ENCODE results near the gene FAM200C. TPM values are rescaled to one million over a fixed set of nuclear protein-coding genes. Genes with fewer than 3 reads are reported as not detected.

Gene FAM200C
- total and polyA plus RNA-seq, 11 donors = 2.2 to 5.0 (median 3.4) TPM

DNA sequence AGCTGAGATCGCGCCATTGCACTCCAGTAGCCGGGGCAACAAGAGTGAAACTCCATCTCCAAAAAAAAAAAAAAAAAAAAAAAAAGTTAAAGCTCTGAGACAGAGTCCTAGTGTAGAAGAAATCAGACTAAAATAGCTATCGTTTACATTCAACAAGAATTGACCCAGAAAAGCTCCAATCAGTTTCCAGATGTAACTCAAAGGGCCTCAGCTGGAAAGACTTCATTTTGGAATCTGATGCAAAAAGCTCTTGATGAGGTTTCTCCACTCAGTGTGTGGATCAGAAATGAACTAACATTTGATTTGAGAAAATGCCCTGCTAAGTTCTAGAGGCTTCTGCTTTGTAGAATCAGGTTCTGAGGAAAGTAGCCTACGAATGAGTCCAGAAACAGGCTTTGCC lies 22.2 kb downstream of the FAM200C start:
- Histone ChIP-seq H3K4me3 (no peak overlapping the region), H3K4me1 (peaks cover 0 to 12% (median 0%) of the 10 kb centered on the region in 12 donors), H3K9me3 (no peaks in the 10 kb centered on the region), H3K27ac (no peak overlapping the region), H3K27me3 (peaks cover 0 to 3% (median 0%) of the 10 kb centered on the region in 9 donors), H3K36me3 (no peaks in the 10 kb centered on the region)
- DNase-seq (no peak), ATAC-seq (no peak)
- intact Hi-C loops (cut with DNase I) = no loop called here
- 87 to 94% (median 90%) methylated on average over 5 of the region's 5 CpGs for whole genome bisulfite sequencing, 4 donors
- TF ChIP-seq, protein P1, sequence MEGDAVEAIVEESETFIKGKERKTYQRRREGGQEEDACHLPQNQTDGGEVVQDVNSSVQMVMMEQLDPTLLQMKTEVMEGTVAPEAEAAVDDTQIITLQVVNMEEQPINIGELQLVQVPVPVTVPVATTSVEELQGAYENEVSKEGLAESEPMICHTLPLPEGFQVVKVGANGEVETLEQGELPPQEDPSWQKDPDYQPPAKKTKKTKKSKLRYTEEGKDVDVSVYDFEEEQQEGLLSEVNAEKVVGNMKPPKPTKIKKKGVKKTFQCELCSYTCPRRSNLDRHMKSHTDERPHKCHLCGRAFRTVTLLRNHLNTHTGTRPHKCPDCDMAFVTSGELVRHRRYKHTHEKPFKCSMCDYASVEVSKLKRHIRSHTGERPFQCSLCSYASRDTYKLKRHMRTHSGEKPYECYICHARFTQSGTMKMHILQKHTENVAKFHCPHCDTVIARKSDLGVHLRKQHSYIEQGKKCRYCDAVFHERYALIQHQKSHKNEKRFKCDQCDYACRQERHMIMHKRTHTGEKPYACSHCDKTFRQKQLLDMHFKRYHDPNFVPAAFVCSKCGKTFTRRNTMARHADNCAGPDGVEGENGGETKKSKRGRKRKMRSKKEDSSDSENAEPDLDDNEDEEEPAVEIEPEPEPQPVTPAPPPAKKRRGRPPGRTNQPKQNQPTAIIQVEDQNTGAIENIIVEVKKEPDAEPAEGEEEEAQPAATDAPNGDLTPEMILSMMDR (IDR thresholded peaks at IDR 0.05) = no peak
- no peak for TF ChIP-seq POLR2A (IDR thresholded peaks at IDR 0.05)

DNA sequence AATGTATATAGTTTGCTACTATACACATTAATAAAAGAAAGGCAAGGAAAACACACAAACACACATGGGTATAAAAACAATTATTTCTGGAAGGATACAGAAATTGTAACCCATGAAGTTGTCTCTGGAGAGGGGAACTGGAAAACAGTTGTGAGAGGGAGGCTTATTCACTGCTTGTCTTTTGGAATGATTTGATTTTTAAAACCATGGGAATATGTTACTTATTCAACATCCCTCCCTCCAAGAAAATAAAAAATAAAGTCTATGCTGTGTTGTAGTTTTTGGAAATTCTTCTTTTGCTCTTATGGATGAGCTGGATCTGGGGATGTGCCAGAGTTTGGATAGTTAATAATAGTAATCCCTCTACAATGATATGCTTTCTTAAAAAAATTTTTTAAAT lies 23.4 kb downstream of the FAM200C start:
- Histone ChIP-seq H3K4me3 (no peak overlapping the region), H3K9me3 (no peaks in the 10 kb centered on the region), H3K27ac (no peak overlapping the region), H3K36me3 (no peaks in the 10 kb centered on the region), H3K4me1 (peaks cover 0 to 12% (median 0%) of the 10 kb centered on the region in 12 donors), H3K27me3 (peaks cover 0 to 3% (median 0%) of the 10 kb centered on the region in 9 donors)
- intact Hi-C loops (cut with DNase I) = no loop called here
- TF ChIP-seq, protein P1 (IDR thresholded peaks at IDR 0.05) = no peak
- TF ChIP-seq POLR2A (IDR thresholded peaks at IDR 0.05) = no peak
- DNase-seq (no peak), ATAC-seq (no peak)

DNA sequence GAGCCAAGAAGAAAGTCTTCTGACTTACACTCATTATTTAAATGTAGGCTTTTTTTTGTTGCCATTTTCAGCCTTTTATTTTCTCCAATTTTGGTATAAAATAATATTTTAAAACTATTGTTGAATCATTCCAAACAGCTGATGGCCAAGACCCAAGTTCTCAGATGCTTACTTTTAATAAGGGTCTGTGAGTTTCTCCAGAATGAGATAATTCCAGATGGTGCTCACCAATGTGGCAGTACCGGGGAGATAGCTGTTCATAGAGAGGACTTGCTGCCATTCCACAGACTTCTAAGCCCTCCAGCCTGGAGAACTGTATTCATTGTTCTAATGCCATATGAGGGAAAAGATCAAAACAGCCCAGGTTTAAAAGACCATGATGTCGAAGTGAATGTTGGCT lies 24.2 kb downstream of the FAM200C start:
- no peaks in the 10 kb centered on the region for H3K36me3 ChIP-seq
- WGBS, 4 donors = 76 to 85% (median 78%) methylated on average over 2 of the region's 2 CpGs

DNA sequence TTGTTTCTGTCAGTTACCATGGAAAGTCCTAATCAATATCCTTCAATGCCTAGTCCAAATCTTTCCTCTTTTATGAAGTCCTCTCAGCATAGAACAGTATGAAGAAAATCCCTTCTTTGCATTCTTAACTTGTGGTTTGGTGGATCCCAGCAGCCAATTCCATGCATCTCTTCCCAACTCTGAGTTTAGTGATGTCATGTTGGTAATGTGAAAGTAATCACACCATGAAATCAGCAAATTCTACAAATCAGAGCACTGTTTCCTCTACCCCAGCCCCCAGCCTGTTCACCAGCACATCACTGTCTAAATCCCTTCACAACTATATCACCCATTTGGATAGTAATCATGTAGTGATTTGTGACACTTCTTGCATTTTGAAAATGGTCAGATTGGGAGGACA lies 24.7 kb downstream of the FAM200C start:
- Histone ChIP-seq H3K9me3 (no peaks in the 10 kb centered on the region), H3K36me3 (no peaks in the 10 kb centered on the region), H3K4me1 (peaks cover 0 to 19% (median 1%) of the 10 kb centered on the region in 12 donors), H3K27ac (no peak overlapping the region), H3K27me3 (peaks cover 0 to 8% (median 0%) of the 10 kb centered on the region in 9 donors), H3K4me3 (no peak overlapping the region)
- intact Hi-C loops (cut with DNase I) = no loop called here
- ATAC-seq = no peak
- DNase-seq = no peak
- no peak for TF ChIP-seq POLR2A (IDR thresholded peaks at IDR 0.05)
- TF ChIP-seq, protein P1 (IDR thresholded peaks at IDR 0.05) = no peak

More for the DNA sequence above, 24.2 kb downstream of the FAM200C start:
- ATAC-seq (no peak), DNase-seq (no peak)
- Histone ChIP-seq H3K4me1 (peaks cover 0 to 17% (median 0%) of the 10 kb centered on the region in 12 donors), H3K4me3 (no peak overlapping the region), H3K9me3 (no peaks in the 10 kb centered on the region), H3K27ac (no peak overlapping the region), H3K27me3 (peaks cover 0 to 3% (median 0%) of the 10 kb centered on the region in 9 donors)
- TF ChIP-seq, protein P1 (IDR thresholded peaks at IDR 0.05) = no peak
- TF ChIP-seq POLR2A (IDR thresholded peaks at IDR 0.05) = no peak
- intact Hi-C loops (cut with DNase I) = no loop called here

All from heart left ventricle (tissue), 16 donors.